ENCODE results near the gene BLTP1. TPM values are rescaled to one million over a fixed set of nuclear protein-coding genes. Genes with fewer than 3 reads are reported as not detected.
"Not testable (repeated sequence)": the region's sequence is repeated elsewhere in the genome, so short reads cannot be mapped to it uniquely, and the experiment has no call there.

Gene BLTP1, protein sequence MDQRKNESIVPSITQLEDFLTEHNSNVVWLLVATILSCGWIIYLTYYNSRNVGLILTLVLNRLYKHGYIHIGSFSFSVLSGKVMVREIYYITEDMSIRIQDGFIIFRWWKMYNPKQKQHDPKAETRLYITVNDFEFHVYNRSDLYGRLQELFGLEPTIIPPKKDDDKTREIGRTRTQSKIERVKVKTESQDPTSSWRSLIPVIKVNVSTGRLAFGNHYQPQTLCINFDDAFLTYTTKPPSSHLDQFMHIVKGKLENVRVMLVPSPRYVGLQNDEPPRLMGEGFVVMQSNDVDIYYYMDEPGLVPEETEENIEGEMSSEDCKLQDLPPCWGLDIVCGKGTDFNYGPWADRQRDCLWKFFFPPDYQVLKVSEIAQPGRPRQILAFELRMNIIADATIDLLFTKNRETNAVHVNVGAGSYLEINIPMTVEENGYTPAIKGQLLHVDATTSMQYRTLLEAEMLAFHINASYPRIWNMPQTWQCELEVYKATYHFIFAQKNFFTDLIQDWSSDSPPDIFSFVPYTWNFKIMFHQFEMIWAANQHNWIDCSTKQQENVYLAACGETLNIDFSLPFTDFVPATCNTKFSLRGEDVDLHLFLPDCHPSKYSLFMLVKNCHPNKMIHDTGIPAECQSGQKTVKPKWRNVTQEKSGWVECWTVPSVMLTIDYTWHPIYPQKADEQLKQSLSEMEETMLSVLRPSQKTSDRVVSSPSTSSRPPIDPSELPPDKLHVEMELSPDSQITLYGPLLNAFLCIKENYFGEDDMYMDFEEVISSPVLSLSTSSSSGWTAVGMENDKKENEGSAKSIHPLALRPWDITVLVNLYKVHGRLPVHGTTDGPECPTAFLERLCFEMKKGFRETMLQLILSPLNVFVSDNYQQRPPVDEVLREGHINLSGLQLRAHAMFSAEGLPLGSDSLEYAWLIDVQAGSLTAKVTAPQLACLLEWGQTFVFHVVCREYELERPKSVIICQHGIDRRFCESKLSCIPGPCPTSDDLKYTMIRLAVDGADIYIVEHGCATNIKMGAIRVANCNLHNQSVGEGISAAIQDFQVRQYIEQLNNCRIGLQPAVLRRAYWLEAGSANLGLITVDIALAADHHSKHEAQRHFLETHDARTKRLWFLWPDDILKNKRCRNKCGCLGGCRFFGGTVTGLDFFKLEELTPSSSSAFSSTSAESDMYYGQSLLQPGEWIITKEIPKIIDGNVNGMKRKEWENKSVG (N-terminal part only)
- total RNA-seq (ENCODE audit: insufficient read depth, low replicate concordance), result 119 TPM

DNA sequence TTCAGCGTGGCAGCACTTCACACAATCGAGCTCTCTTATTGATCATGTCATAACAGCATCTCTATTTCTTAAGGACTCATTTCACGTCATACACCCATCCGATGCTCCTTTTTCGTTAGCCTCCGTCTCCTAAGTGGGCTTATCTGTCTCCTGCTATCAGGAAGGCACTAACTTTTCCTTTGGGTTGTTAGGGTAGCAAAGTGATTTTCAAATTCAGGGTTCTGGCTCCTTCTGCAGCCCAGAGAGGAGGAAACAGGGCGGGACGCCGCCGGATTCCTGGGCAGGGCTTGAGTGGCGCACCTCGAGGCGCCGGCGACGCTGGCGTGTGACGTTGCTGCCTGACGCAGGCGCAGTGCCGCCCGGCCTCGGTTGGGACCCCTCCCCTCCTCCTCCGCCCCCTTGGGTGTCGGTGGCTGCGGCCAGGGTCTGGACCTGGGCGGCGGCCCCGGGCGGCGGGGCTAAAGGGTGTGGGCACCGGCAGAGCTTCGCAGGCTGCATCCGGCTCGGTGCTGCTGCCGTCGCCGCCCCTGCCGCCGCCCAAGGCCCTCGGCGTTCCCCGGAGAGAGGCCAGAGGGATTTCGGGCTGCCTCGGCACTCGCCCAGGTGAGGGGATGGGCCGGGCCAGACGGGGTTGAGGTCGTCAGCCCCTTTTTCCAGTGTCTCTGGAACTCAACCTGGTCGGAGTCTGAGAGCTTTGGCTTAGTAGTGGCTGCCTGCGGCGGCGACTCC, at the start of gene BLTP1:
TSS of gene BLTP1 (plus strand) at position 350 of the 729 bp plus-strand sequence. CDS start 18,317 bp downstream, outside the sequence.
- peak; percentile 93 for DNase-seq (ENCODE audit: low spot score)

DNA sequence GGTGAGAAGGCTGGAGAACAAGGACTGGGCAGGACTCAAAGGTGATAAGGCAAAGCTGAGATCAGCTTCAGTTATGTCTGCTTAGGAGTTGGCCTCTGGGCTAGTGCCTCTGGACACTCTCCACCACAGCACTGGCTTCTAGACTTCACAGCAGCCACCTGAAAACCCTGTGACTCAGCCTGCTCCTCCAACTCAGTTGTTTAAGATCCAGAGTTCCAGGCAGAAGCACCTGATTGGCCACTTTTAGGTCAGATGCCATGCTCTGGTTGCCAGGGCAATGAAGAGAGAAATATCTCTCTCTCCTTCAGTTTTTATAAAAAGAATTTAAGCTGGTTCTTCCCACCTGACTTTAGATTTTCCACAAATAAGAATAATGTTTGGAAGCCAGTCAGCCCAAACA, 47.9 kb upstream of the BLTP1 start:
- DNase-seq (ENCODE audit: low spot score), result no peak

DNA sequence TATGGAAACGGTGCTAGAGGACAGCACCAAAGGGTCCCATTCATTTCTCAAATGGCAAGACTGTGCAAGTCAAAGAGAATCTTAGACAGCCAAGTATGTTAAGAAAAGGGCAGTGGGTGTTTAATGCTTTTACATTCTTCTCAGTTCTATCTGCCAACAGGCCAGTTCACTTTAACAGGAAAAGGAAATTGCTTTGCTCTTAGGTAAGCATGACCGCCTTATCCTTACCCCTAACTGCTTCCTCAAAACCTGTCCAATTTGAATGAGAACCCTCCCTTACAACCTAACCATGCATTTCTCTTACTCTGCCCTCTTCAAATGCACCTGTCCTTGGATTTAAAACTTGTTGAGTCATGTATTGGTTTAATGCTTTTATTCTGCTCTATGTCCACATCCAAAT, 44.5 kb upstream of the BLTP1 start:
- no peak for DNase-seq (ENCODE audit: low spot score)

DNA sequence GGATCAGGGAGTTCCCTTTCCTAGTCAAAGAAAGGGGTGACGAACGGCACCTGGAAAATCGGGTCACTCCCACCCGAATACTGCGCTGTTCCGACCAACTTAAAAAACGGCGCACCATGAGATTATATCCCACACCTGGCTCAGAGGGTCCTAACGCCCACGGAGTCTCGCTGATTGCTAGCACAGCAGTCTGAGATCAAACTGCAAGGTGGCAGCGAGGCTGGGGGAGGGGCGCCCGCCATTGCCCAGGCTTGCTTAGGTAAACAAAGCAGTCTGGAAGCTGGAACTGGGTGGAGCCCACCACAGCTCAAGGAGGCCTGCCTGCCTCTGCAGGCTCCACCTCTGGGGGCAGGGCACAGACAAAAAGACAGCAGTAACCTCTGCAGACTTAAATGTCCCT, 41.8 kb upstream of the BLTP1 start:
- not testable (repeated sequence) for DNase-seq (ENCODE audit: low spot score)

DNA sequence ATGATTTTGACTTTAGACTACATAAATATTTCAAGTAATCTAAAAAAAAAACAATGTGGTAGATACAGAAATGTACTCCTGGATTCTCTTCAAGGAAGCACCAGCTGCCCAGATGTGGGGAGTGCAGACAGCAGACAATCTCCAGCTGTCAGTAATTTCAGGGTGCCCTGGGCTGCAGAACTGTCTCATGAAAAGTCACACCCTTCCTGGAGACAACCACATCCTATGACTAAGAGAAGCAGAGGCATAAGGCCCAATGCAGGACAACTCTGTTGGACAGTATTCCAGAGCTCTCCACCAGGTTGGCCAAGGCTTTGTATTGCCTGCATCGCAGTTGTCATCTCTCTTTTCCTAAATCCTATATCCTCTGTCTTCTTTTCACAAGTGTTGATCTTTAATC, 34.4 kb upstream of the BLTP1 start:
- no peak for DNase-seq (ENCODE audit: low spot score)

DNA sequence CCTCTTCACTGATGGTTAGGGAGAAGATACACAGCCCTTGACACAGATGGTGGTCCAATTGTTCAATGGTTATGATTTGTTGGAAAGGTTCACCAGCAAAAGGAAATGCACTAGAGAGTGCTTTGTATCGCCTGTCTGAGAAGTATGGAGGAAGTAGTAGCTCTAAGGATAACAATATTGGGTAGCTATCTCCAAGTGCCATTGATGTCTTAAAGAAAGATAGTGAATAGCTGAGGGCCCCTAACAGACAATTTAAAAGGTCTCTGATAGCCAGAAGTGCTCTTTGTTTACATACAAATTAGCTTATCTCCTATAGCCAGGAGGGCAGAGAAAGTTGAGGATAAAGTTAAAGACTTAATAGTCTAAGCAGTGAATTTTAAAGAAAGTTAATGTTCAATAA, 33.9 kb upstream of the BLTP1 start:
- DNase-seq (ENCODE audit: low spot score), result no peak

DNA sequence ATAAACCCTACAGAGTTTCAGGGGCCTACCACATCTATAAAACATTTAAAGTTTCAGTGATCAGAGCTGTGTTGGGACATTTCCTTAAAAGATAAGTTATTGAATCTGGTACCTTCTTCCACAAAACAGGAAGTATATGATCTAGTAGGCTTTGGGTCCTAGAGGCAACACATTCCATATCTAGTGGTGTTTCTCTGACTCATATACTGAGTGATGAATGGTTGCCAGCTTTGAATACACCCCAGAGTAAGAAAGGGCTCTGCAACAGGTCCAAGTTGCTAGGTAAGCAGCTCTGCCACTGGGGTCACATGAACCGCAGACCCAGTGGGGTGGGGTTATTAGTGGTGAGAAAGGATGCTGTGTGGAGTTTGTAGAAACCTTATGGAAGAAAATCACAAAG, 32.4 kb upstream of the BLTP1 start:
- no peak for DNase-seq (ENCODE audit: low spot score)

DNA sequence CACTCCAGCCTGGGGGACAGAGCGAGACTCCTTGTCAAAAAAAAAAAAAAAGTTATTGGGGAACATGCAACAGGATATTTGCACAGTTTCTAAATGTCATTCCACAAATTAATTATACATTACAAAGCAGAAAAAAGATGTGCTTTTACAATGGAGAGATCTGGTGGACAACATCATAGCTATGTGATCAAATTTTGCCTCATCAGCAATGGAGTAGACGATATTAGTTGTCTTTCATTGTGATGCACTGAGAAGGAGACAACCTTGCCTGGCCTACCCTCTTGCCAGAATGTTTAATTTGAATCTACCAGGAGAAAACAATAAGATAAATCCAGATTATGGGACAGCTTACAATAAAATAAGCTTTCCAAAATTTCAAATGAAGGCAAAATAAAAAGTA, 30.5 kb upstream of the BLTP1 start:
- no peak for DNase-seq (ENCODE audit: low spot score)

DNA sequence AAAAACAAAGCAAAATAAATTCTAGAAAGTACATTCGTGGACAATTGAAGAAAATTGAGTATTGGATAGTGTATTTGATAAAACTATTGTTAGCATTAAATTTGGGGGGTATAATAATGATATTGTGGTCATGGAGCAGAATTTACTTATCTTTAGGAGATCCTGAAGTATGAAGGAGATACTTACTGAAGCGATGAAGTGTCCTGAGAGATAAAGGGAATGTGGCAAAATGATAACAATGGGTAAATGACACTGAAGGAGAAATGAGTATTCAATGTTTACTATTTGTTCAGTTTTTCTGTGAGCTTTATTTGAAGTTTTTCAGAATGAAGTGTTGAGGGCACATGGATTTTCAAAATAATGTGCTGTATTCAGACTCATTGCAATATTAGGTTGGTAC, 30.0 kb upstream of the BLTP1 start:
- no peak for DNase-seq (ENCODE audit: low spot score)

DNA sequence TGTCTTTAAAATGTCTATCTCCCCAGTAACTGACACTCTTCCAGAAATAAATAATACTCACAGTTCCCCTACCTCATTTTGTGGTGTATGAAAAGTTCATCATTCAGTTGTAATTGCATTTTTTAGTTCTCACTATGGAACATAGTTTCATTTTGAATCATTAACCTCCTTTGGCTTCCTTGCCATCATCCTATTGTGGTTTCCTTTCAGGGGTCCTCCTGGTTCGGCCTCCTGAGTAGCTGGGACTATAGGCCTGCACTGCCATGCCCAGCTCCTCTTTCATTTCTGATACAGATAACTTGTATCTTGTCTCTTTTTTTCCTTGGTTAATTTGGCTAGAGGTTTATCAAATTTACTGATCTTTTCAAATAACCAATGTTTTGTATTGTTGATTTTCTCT, 23.1 kb upstream of the BLTP1 start:
- DNase-seq (ENCODE audit: low spot score), result no peak

DNA sequence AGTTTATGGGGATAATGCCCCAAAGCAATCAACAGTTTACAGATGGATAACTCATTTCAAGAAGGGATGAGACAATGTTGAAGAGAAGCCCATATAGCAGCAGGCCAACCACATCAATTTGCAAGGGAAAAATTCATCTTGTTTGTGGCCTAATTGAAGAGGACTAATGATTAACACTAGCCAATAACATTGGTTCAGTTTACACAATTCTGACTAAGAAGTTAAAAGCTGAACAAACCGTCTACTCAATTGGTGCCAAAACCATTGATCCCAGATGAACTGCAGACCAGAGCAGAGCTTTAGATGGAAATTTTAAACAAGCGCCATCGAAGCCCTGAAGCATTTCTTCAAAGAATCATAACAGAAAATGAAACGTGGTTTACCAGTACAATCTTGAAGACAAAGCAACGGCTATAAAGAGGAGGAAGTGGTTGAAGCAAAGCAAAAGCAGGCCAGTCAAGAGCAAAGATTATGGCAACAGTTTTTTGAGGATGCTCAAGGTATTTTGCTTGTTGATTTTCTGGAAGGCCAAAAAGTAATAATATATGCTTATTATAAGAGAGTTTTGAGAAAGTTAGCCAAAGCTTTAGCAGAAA, 20.5 kb upstream of the BLTP1 start:
- no peak for DNase-seq (ENCODE audit: low spot score)

DNA sequence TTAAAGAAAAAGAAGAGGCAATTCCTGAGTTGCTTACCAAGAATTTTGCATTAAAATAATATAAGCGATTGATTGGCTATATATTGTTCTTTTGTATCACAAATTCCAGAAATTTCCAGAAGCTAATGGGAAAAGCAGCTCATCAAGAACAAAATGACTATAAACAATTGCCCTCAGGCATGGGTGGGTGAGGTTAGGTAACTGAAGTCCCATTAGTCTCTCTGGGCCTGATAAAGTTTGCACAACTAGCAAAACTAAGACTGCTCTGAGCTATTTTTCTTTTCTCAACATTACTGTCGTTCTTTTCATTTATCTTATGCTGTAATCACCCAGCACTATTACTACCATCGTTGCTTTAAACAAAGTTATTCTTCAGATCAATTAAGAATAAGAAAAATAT, 19.2 kb upstream of the BLTP1 start:
- no peak for DNase-seq (ENCODE audit: low spot score)

DNA sequence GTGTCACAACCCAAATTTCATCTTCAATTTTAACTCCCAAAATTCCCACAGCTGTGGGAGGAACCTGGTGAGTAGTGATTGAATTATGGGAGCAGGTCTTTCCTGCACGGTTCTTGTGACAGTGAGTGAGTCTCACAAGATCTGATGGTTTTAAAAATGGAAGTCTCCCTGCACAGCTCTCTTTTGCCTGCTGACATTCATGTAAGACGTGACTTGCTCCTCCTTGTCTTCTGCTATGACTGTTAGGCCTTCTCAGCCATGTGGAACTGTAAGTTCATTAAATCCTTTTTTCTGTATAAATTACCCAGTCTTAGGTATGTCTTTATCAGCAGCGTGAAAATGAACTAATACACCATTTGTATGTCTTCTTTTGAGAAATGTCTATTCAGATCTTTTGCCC, 13.0 kb upstream of the BLTP1 start:
- DNase-seq (ENCODE audit: low spot score), result no peak

DNA sequence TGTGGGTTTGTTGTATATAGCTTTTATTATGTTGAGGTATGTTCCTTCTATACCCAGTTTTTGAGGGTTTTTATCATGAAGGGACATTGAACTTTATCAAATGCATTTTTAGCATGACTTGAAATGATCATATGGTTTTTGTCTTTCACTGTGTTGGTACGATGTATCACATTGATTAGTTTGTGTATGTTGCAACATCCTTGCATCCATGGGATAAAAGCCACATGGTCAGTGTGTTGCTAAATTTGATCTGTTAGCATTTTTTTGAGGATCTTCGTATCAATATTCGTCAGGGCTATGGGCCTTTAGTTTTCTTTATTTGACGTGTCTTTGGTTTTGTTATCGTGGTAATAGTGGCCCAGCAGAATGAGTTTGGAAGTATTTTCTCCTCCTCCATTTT, 11.3 kb upstream of the BLTP1 start:
- no peak for DNase-seq (ENCODE audit: low spot score)

DNA sequence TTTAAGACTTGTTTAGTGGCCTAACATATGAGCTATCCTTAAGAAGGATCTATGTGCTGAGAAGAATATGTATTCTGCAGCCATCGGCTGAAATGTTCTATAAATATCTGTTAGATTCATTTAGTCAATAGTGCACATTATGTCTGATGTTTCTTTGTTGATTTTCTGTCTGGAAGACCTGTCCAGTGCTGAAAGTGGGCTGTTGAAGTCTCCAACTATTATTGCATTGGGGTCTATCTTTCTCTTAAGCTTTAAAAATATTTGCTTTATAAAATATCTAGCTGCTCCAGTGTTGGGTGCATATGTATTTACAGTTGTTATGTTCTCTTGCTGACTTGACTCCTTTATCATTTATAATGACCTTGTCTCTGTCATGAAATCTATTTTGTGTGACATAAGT, 9.4 kb upstream of the BLTP1 start:
- DNase-seq (ENCODE audit: low spot score), result no peak

DNA sequence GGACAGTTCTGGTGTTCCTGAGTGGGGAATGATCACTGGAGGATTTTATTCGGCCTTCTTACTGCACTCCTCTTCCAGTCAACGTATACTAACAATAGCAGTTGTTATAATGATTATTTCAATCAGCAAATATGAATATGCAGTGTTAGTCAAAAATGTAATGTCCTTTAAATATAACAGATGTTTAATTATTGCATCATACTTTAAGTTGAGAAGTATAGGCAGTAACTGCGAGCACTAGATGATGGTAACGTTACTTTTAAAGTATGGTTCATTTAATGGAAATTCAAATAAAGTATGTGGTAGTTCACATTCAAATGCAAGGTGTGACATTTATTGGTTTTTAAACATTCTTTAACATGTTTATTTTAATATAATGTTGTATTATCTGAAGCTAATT, 5.5 kb upstream of the BLTP1 start:
- DNase-seq (ENCODE audit: low spot score), result no peak

DNA sequence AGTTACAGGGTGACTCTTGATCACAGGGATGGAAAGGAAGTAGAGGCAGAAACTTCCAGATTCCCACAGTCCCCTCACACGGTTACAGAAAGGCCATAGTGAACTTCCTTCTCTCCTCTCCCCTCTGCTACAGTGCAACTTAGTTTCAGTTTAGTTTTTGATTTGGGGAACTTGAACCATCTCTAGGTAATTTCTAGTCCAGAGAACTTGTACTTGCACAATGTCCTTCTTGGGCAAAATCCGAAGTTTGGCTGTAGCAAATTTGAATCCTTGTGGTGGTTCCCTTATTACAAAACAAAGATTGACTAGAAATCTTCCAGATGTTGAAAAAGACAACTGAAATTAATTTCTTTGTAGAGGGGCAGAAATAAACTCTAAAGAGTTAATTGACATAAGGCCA, 1.2 kb upstream of the BLTP1 start:
- DNase-seq (ENCODE audit: low spot score), result no peak

DNA sequence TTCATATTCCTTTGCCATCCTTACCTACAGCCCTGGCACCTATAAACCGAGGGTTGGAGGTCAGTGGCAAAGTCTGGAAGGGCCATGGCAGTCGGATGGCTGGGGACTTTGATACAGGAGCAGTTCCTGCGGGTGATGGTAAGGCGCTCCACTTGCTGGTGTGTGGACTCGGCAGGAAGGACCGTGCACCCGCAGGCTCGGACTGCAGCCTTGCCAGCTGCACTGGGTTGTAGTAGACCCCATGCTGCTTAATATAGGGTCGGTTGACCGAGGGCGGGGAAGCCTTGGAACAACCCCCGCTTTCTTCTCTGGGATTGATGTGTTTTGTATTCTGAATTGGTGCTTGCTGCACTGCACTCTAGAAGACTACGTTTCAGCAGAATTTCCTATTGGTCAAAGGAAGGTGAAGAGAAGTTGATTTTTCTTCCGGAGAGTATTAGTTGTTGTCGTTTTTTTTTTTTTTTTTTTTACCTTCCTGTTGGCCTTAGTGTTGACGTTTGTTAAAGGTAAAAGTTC, 638 bp downstream of the BLTP1 start:
- peak; percentile 32 for DNase-seq (ENCODE audit: low spot score)

DNA sequence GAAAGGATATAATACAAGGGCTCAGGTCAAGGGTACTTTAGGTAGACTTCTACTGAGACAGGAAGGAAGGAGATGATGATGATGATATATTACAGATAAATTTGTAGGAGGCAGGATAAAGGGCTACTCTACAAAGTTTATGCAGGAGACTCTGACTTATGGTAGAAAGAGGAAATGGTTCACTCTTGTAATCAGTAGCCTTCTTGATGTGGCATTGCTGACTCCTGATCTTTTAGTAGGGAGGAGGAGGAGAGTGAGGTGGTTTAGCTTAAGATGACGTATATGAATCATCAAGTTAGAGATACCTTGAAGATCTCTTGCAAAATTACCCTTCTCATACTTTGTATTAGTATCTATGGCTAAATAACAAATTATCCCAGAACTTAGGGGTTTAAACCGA, 4.7 kb downstream of the BLTP1 start:
- no peak for DNase-seq (ENCODE audit: low spot score)

DNA sequence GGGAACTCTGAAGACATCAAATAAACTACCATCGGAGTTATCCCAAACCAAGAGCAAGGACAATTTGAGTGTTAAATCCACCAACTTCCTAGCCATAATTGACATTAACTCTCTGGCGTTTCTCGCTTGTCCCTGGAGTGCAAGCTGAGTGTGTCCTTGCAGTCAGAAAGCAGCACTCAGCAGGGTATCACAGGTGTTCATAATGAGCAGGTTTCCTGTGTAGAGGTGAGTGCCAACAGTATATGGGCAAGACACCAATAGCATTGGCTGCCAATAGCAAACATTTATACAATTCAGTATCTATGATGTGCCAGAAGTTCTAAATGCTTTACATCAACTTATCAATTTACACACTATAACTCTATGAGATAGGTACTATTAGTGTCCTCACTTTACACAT, 11.2 kb downstream of the BLTP1 start:
- DNase-seq (ENCODE audit: low spot score), result no peak

DNA sequence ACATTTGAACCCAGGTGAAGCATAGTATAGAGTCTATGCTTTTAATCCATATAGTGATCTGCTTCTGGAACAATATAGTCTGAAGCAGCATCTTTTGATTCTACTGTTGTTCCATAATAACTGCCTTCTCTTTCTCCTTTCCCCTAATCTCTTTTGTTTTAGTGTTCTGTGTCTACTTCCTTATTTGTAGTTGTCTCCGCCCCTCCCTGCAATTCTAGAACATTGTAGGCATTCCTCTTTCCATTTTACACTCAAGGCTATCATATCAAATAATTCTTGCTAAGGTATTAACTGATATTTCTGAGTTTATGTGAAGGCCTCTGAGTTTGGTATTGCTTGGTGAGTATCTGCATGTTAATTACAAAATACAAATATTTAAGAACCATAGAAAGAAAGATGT, 11.6 kb downstream of the BLTP1 start:
- DNase-seq (ENCODE audit: low spot score), result no peak

All from umbilical cord (tissue), 2 donors.